WERI-Rb-1 (cell line): ENCODE measurements around the gene SIX2.

ENCODE experiments used
- DNase-seq: peaks from one replicate; pipeline ENCODE4 v3.0.0-alpha.2; 2020
- H3K27ac ChIP-seq: fragments of 250-450 bp; sonication (Bioruptor Pico); 2 replicates; pipeline ENCODE4 v1.5.1; 2020; ENCODE audit warnings: mild to moderate bottlenecking, moderate library complexity
- H3K27me3 ChIP-seq: fragments of 250-450 bp; sonication (Bioruptor Pico); 2 replicates; pipeline ENCODE4 v1.5.1; 2021; ENCODE audit warnings: mild to moderate bottlenecking, low read depth, moderate library complexity; ENCODE audit not compliant: insufficient read depth, severe bottlenecking
- H3K36me3 ChIP-seq: fragments of 250-450 bp; sonication (Bioruptor Pico); 2 replicates; pipeline ENCODE4 v1.5.1; 2020; ENCODE audit warnings: mild to moderate bottlenecking, moderate library complexity
- H3K4me3 ChIP-seq: 2 replicates; pipeline ENCODE4 v1.5.1; 2011; ENCODE audit warnings: low read depth, mild to moderate bottlenecking, control low read depth, low read length
- H3K9me3 ChIP-seq: fragments of 250-450 bp; sonication (Bioruptor Pico); 2 replicates; pipeline ENCODE4 v1.5.1; 2021; ENCODE audit warnings: mild to moderate bottlenecking, moderate library complexity; ENCODE audit not compliant: severe bottlenecking
- TF ChIP-seq, protein P1 (sequence below): IDR thresholded peaks from 2 replicates; pipeline ENCODE4 v1.5.1; 2011; ENCODE audit warnings: low read depth, mild to moderate bottlenecking, control low read depth, inconsistent platforms, low read length

The SIX2 gene

DNA sequence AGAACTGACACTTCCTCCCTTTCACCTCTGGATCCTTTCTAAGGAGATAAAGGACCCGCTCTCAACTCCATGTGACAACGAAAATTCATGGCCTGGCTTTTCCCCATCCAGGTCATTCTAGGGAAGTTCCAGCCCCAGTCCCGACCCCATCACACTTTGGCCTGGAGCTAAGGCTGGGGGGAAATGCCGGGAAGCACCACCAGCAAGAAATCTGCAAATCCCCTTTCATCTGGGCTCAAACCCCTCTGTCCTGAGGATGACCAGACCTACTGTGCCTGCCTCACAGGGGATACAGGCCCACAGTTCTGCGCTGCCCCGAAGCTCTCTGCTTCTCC is 1.3 kb downstream of the SIX2 start:
- TF ChIP-seq, protein P1, sequence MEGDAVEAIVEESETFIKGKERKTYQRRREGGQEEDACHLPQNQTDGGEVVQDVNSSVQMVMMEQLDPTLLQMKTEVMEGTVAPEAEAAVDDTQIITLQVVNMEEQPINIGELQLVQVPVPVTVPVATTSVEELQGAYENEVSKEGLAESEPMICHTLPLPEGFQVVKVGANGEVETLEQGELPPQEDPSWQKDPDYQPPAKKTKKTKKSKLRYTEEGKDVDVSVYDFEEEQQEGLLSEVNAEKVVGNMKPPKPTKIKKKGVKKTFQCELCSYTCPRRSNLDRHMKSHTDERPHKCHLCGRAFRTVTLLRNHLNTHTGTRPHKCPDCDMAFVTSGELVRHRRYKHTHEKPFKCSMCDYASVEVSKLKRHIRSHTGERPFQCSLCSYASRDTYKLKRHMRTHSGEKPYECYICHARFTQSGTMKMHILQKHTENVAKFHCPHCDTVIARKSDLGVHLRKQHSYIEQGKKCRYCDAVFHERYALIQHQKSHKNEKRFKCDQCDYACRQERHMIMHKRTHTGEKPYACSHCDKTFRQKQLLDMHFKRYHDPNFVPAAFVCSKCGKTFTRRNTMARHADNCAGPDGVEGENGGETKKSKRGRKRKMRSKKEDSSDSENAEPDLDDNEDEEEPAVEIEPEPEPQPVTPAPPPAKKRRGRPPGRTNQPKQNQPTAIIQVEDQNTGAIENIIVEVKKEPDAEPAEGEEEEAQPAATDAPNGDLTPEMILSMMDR: no peak
- Histone ChIP-seq H3K36me3 (no peaks in the 10 kb centered on the region), H3K4me3 (no peak overlapping the region), H3K9me3 (peaks cover 5% of the 10 kb centered on the region), H3K27me3 (peaks cover 35% of the 10 kb centered on the region), H3K27ac (no peak overlapping the region)
- no peak for DNase-seq

DNA sequence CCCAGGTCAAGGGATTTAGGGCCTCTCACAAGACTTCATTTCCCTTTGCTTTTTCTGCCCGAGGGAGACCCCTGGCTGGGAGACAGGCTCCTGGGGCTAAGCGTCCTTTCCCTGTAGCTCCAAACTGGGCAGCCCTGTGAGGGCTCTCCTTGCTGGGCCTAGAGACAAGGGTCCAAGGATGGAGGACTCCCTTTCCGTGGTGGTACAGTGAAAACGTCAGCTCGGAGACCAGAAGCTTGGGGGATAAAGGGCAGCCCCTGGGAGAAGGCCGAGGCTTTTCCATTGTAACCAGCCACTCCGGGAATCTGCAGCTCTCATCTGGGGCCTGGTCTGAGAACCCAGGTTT is 2.3 kb downstream of the SIX2 start:
- Histone ChIP-seq H3K9me3 (peaks cover 5% of the 10 kb centered on the region), H3K27me3 (peaks cover 25% of the 10 kb centered on the region), H3K36me3 (no peaks in the 10 kb centered on the region), H3K4me3 (no peak overlapping the region), H3K27ac (no peak overlapping the region)
- DNase-seq: no peak
- TF ChIP-seq, protein P1: no peak

DNA sequence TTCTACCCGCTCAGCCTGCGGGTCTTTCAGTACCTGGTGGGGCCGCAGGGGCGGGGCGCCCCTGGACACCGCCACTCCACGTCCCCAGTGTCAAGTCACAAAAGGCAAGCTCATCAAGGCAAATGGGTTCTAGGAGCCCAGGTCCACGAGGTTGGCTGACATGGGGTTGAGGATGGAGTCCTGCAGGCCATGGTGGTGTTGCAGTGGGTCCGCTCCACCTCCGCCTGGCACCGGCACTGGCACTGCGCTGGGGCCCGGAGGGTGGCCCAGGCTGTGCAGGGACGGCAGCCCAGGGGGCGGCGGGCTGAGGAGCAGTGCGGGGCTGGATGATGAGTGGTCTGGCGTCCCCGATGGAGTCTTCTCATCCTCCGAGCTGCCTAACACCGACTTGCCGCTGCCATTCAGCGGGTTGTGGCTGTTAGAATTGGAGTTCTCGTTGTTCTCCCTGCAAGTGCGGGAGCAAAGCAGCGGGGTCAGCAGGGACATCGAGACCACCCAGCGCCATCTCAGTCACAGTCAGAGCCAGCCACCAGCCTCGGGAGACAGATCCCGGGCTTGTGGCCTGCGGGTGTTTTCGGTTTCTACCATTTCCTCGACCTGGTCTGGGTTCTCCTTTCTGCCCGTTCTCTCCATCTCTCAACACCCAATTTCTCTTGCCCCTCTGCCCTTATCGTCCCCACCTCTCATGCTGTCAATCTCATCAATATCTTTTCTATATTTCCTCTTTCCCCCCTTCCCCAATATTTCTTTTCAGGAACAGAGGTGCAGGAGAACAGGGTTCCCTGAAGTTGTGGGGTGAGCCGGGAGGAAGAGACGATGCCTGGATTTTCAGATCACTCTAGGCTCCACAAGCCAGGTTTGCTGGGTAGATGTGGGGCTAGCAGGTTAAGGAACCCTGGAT is 3.0 kb downstream of the SIX2 start:
- TF ChIP-seq, protein P1: no peak
- Histone ChIP-seq H3K27me3 (peaks cover 19% of the 10 kb centered on the region), H3K36me3 (no peaks in the 10 kb centered on the region), H3K4me3 (no peak overlapping the region), H3K27ac (no peak overlapping the region), H3K9me3 (peaks cover 5% of the 10 kb centered on the region)
- DNase-seq: no peak

DNA sequence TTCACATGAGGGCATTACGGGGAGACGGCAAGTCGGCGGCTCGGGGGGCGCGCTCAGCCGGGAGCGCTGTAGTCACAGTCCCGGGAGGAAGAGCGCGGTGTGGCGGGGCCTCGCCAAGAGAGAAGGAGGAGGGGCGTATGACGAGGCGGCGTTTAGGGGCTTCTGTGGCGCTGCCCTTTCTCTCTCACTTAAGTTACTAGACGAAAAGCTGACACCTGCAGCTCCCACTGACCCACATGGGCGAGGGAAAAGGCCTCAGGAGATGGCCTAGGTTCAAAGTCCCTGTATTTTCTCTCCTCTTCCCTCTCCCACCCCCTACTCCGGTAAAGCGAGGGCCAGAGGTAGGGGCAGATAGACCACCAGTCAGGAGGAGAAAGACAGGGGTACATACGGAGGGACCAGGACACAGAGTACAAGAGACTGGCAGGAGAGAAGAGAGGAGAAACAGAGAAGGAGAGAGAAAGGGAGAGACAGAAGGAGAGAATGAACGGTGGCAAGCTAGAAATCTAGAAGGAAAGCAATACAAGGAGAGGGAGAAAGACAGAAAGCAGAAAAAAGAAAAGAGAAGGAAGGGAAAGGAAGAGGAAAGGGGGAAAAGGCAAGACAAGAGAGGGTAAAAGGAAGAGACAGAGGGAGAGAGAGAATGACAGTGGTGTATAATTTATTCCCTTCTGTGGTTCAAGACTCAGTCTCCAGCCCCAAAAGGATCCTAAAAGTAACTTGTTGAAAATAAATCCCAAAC is 3.8 kb downstream of the SIX2 start:
- no peak overlapping the region for H3K4me3 ChIP-seq
- H3K9me3 ChIP-seq: peaks cover 5% of the 10 kb centered on the region

DNA sequence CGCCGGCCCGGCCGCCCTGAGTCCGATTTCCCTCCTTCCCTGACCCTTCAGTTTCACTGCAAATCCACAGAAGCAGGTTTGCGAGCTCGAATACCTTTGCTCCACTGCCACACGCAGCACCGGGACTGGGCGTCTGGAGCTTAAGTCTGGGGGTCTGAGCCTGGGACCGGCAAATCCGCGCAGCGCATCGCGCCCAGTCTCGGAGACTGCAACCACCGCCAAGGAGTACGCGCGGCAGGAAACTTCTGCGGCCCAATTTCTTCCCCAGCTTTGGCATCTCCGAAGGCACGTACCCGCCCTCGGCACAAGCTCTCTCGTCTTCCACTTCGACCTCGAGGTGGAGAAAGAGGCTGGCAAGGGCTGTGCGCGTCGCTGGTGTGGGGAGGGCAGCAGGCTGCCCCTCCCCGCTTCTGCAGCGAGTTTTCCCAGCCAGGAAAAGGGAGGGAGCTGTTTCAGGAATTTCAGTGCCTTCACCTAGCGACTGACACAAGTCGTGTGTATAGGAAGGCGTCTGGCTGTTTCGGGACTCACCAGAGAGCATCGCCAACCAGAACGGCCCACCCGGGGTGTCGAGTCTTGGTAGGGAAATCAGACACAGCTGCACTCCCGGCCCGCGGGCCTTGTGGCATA is 4.6 kb downstream of the SIX2 start:
- Histone ChIP-seq H3K36me3 (no peaks in the 10 kb centered on the region), H3K4me3 (no peak overlapping the region), H3K9me3 (peaks cover 7% of the 10 kb centered on the region), H3K27ac (no peak overlapping the region), H3K27me3 (peaks cover 3% of the 10 kb centered on the region)
- TF ChIP-seq, protein P1: no peak
- no peak for DNase-seq

More for the DNA sequence above, 3.8 kb downstream of the SIX2 start:
- Histone ChIP-seq H3K27ac (no peak overlapping the region), H3K27me3 (peaks cover 10% of the 10 kb centered on the region), H3K36me3 (no peaks in the 10 kb centered on the region)
- DNase-seq: no peak
- TF ChIP-seq, protein P1: no peak
